Activated CD4-positive, CD25-positive, alpha-beta regulatory T cell treated with anti-CD3 and anti-CD28 coated beads, Interleukin-2, amount 50 U/mL, for 16 hours (primary cell): Measurements from ENCODE around the gene CLIP1.

Source experiments
- DNase-seq: peaks from one replicate; pipeline ENCODE4 v3.0.0-alpha.2; 2020; ENCODE audit warnings: low read depth, low spot score

Gene CLIP1

GRCh38 chr12:122356192-122356635 lies 66.3 kb downstream of the CLIP1 start:
- DNase-seq = peak; percentile 41

GRCh38 chr12:122355706-122356105 lies 66.8 kb downstream of the CLIP1 start:
- DNase-seq = no peak

GRCh38 chr12:122354958-122355641 lies 67.4 kb downstream of the CLIP1 start:
- DNase-seq = no peak

- DNase-seq = no peak
Measured at GRCh38 chr12:122352394-122352793, 70.1 kb downstream of the CLIP1 start.

GRCh38 chr12:122350141-122350848 lies 72.2 kb downstream of the CLIP1 start:
- no peak for DNase-seq

- no peak for DNase-seq
Measured at GRCh38 chr12:122349078-122349477, 73.4 kb downstream of the CLIP1 start.

GRCh38 chr12:122348505-122348904 lies 74.0 kb downstream of the CLIP1 start:
- no peak for DNase-seq

GRCh38 chr12:122346054-122346453 lies 76.4 kb downstream of the CLIP1 start:
- no peak for DNase-seq

GRCh38 chr12:122345042-122345441 lies 77.4 kb downstream of the CLIP1 start:
- no peak for DNase-seq

GRCh38 chr12:122336015-122336946 lies 86.2 kb downstream of the CLIP1 start:
- DNase-seq = no peak

GRCh38 chr12:122333142-122334087 lies 89.1 kb downstream of the CLIP1 start:
- DNase-seq = no peak

- DNase-seq = no peak
Measured at GRCh38 chr12:122327494-122328385, 94.7 kb downstream of the CLIP1 start.

GRCh38 chr12:122327014-122327413 lies 95.5 kb downstream of the CLIP1 start:
- DNase-seq = no peak

GRCh38 chr12:122326586-122326985 lies 95.9 kb downstream of the CLIP1 start:
- DNase-seq = no peak

GRCh38 chr12:122323311-122324019 lies 99.0 kb downstream of the CLIP1 start:
- no peak for DNase-seq

GRCh38 chr12:122322501-122322900 lies 100.0 kb downstream of the CLIP1 start:
- no peak for DNase-seq

- no peak for DNase-seq
Measured at GRCh38 chr12:122318607-122319605, 103.6 kb downstream of the CLIP1 start.

- DNase-seq = no peak
Measured at GRCh38 chr12:122312926-122313325, 109.5 kb downstream of the CLIP1 start.
